AG10803 (cell line): Measurements from ENCODE around the gene GATAD2B.
A peak's percentile ranks its signal among the peaks of the same experiment; 100 is the strongest.
"Not testable (repeated sequence)": the region's sequence is repeated elsewhere in the genome, so short reads cannot be mapped to it uniquely, and the experiment has no call there.

ENCODE experiments used
- DNase-seq: peaks from one replicate; pipeline ENCODE4 v3.0.0; 2010; ENCODE audit warnings: low read depth
- H3K4me3 ChIP-seq: 2 replicates; pipeline ENCODE4 v1.5.1; 2011; ENCODE audit warnings: mild to moderate bottlenecking, low read length, control low read depth
- TF ChIP-seq, protein P1 (sequence below): conservative IDR thresholded peaks from 2 replicates; pipeline ENCODE4 v1.5.1; 2011; ENCODE audit warnings: mild to moderate bottlenecking, low read length, control low read depth, inconsistent platforms

Gene GATAD2B

GRCh38 chr1:153907134-153907533 lies 15.6 kb downstream of the GATAD2B start:
- TF ChIP-seq, protein P1, sequence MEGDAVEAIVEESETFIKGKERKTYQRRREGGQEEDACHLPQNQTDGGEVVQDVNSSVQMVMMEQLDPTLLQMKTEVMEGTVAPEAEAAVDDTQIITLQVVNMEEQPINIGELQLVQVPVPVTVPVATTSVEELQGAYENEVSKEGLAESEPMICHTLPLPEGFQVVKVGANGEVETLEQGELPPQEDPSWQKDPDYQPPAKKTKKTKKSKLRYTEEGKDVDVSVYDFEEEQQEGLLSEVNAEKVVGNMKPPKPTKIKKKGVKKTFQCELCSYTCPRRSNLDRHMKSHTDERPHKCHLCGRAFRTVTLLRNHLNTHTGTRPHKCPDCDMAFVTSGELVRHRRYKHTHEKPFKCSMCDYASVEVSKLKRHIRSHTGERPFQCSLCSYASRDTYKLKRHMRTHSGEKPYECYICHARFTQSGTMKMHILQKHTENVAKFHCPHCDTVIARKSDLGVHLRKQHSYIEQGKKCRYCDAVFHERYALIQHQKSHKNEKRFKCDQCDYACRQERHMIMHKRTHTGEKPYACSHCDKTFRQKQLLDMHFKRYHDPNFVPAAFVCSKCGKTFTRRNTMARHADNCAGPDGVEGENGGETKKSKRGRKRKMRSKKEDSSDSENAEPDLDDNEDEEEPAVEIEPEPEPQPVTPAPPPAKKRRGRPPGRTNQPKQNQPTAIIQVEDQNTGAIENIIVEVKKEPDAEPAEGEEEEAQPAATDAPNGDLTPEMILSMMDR: no peak
- H3K4me3 ChIP-seq: no peak overlapping the region

DNA sequence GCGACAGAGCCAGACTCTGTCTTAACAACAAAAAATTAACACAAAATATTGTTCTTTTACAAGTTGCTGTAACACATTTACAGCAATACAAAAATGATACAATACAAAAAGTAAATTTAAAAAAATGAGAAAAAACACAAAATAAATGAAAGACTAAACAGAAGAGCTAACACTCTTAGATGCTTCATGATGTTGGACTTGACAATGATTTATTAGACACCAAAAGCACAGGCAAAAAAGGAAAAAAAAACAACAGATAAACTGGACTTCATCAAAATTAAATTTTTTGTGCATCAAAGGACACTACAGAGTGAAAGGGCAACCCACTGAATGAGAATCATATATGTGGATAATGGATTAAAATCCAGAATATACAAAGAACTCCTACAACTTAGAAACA lies 16.4 kb downstream of the GATAD2B start:
- TF ChIP-seq, protein P1: no peak
- DNase-seq: no peak
- no peak overlapping the region for H3K4me3 ChIP-seq

More at GRCh38 chr1:153907134-153907533, 15.6 kb downstream of the GATAD2B start:
- DNase-seq: no peak

DNA sequence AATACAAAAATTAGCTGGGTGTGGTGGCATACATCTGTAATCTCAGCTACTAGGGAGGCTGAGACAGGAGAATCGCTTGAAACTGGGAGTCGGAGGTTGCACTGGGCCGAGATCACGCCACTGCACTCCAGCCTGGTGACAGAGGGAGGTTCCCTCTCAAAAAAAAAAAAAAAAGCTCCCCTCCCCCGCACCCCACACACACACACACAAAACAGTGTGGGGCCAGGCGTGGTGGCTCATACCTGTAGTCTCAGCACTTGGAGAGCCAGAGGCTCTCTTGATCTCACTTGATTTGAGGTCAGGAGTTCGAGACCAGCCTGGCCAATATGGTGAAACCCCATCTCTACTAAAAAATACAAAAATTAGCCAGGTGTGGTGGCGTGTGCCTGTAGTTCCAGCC lies 16.9 kb downstream of the GATAD2B start:
- not testable (repeated sequence) for H3K4me3 ChIP-seq, DNase-seq

DNA sequence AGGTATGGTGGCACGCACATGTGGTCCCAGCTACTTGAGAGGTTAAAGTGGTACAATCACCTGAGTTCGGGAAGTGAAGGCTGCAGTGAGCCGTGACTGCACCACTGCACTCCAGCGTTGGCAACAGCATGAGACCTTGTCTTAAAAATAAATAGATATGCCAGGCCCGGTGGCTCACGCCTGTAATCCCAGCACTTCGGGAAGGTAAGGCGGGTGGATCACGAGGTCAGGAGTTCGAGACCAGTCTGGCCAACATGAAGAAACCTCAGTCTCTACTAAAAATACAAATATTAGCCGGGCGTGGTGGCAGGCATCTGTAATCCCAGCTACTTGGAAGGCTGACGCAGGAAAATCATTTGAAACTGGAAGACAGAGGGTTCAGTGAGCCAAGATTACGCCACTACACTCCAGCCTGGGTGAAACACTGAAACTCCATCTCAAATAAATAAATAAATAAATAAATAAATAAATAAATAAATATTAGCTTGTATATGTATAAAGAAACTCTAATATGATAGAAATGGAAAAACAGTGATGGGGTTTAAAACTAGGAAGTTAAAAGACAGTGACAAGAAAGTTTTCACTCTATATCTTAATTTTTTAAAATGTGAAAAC lies 18.8 kb downstream of the GATAD2B start:
- no peak overlapping the region for H3K4me3 ChIP-seq
- TF ChIP-seq, protein P1: no peak
- DNase-seq: peak; percentile 46

- H3K4me3 ChIP-seq: no peak overlapping the region
- no peak for DNase-seq
- TF ChIP-seq, protein P1: no peak
Observed at GRCh38 chr1:153899509-153899908, 23.3 kb downstream of the GATAD2B start.

DNA sequence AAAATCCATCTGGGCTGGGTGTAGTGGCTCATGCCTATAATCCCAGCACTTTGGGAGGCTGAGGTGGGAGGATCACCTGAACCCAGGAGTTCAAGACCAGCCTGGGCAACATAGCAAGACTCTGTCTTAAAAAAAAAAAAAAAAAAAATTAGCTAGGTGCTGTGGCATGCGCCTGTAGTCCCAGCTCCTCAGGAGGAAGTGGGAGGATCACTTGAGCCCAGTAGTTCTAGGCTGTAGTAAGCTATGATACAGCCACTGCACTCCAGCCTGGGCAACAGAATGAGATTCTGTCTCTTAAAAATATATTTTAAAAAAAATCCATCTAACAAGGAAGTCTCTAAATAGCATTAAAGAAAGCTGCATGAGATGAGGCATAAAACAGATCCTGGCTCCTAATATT lies 26.9 kb downstream of the GATAD2B start:
- not testable (repeated sequence) for H3K4me3 ChIP-seq, DNase-seq

DNA sequence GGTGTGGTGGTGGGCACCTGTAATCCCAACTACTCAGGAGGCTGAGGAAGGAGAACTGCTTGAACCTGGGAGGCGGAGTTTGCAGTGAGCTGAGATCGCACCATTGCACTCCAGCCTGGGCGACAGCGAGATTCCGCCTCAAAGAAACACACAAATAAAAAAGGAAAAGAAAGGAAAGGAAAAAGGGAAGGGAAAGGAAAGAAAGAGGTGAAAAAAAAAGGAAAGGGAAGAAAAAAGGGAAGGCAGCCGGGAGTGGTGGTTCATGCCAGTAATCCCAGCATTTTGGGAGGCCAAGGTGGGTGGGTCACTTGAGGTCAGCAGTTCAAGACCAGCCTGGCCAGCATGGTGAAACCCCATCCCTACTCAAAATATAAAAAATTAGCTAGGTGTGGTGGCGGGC lies 31.7 kb downstream of the GATAD2B start:
- H3K4me3 ChIP-seq, DNase-seq: not testable (repeated sequence)

DNA sequence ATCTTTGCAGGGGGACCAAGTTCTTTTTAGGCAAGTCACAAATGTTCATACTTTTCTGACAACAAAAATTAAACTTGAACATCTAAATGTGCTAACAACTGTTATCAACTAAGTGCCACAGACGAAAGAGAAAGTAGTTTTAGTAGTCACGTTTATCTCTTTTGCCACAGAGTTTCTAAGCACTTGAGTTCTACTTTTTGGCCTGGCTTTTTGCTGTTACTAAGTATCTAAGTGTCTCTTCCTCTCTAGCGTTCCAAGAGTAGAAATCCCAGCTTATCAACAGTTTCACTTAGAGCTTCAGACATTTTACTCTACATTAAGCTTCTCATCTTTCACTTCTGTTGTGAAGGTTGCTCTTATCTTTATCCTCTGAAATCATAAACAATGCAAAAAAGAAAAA lies 34.2 kb downstream of the GATAD2B start:
- no peak overlapping the region for H3K4me3 ChIP-seq
- TF ChIP-seq, protein P1: no peak
- DNase-seq: no peak

DNA sequence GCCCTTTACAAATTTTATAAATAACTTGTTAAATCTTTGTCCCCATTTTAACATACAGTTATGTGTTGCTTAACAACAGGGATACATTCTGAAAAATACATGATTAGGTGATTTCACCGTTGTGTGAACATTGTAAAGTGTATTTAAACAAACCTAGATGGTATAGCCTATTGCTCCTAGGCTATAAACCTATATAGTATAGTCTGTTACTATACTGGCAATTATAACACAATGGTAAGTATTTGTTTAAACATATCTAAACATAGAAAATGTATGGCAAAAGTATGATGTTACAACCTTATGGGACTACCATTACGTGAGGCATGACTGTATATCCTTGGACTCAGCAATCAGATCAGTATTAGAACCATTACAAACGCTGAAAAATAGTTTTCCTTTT lies 36.6 kb downstream of the GATAD2B start:
- TF ChIP-seq, protein P1: no peak
- H3K4me3 ChIP-seq: no peak overlapping the region
- DNase-seq: no peak
